Pancreas (tissue), 10 donors: ENCODE results near the gene ATP13A1. TPM values are rescaled to one million over a fixed set of nuclear protein-coding genes. Genes with fewer than 3 reads are reported as not detected.

Experiments
- ATAC-seq, 4 donors: fragments of 200-7000 bp; cut with Tn5 transposase; one replicate each; pipeline versions ENCODE4 v1.8.0 to v1.9.1; 2020; ENCODE audit warnings: mild to moderate bottlenecking in 4 of 4, moderate library complexity in 4 of 4
- DNase-seq, 6 donors: peaks; one replicate each; pipeline ENCODE4 v3.0.0-alpha.2; 2020
- FAIRE-seq: peaks from 2 replicates; lab custom pipeline; 2012; peaks lifted over from hg19 to GRCh38; lab: Jason Lieb, UNC
- H3K27ac ChIP-seq, 4 donors: fragments of 200-600 bp; sonication (generic); 1 replicate in 3 of 4; 2 replicates in 1 of 4; pipeline versions ENCODE4 v1.5.0 to v1.8.0; 2020
- H3K27me3 ChIP-seq, 4 donors: fragments of 200-600 bp; one replicate each; pipeline ENCODE4 v1.8.0; 2021
- H3K36me3 ChIP-seq, 3 donors: fragments of 200-600 bp; sonication (generic) in 1 of 3; one replicate each; pipeline versions ENCODE4 v1.5.0 to v1.8.0; 2020 to 2021
- H3K4me1 ChIP-seq, 3 donors: fragments of 200-600 bp; one replicate each; pipeline ENCODE4 v1.8.0; 2021
- H3K4me3 ChIP-seq, 4 donors: fragments of 200-600 bp; sonication (generic) in 2 of 4; one replicate each; pipeline versions ENCODE4 v1.5.0 to v1.8.0; 2020 to 2021
- H3K9me3 ChIP-seq, 4 donors: fragments of 200-600 bp; one replicate each; pipeline ENCODE4 v1.8.0; 2021
- CTCF ChIP-seq, 4 donors: fragments of 200-600 bp; sonication (generic) in 3 of 4; IDR thresholded peaks; one replicate each; pipeline versions ENCODE4 v1.5.0 to v1.8.0; 2021; ENCODE audit warnings: antibody characterized with exemption in 4 of 4
- WGBS, 2 donors: extraction: QIAGEN DNeasy Blood & Tissue Kit; methylation state at CpG; one replicate each; pipeline ENCODE4 v1.1.7; 2013; 5-methylcytosine and 5-hydroxymethylcytosine counted together
- intact Hi-C, 3 donors: fragments of 100-400 bp; cut with DNase I; formaldehyde crosslinking; loops; one replicate each; pipeline versions ENCODE4 v1.11.1 to v1.14.2; 2022
- polyA plus RNA-seq, 2 donors: library from polyadenylated mRNA; stranded (reverse); fragments of 200-250 nt; gene quantifications; one replicate each; pipeline ENCODE4 v1.2.3, GENCODE V29; 2013
- total RNA-seq, 6 donors: library from RNA; stranded (reverse); fragmentation: NEBNext Ultra II Directional in 4 of 6; extraction: Animal tissue kit (Norgen Biotek cat#: 25700) in 4 of 6; gene quantifications; one replicate each; pipeline versions ENCODE4 v1.2.1 to v1.2.4, GENCODE V29; 2021 to 2023
- donor health status: healthy with polysubstance abuse.
- donor health status: DM: no; HTN: no; CAD: no; lungs with moderate emphysema.
- donor health status: DM: no; HTN: no; CAD: no.
- donor health status: control.
- donor health status: control.
- donor health status: Bipolar disorder and iron deficiency.
- donor health status: DM: yes; HTN: yes; CAD: no.
- donor health status: DM: no; HTN: no; CAD: no.
- donor health status: DM: no; HTN: no; CAD: no.
- donor health status: DM: yes; HTN: yes; CAD: no.

The ATP13A1 gene
- total and polyA plus RNA-seq, 8 donors: 24.9 to 77.3 (median 36.1) TPM

DNA sequence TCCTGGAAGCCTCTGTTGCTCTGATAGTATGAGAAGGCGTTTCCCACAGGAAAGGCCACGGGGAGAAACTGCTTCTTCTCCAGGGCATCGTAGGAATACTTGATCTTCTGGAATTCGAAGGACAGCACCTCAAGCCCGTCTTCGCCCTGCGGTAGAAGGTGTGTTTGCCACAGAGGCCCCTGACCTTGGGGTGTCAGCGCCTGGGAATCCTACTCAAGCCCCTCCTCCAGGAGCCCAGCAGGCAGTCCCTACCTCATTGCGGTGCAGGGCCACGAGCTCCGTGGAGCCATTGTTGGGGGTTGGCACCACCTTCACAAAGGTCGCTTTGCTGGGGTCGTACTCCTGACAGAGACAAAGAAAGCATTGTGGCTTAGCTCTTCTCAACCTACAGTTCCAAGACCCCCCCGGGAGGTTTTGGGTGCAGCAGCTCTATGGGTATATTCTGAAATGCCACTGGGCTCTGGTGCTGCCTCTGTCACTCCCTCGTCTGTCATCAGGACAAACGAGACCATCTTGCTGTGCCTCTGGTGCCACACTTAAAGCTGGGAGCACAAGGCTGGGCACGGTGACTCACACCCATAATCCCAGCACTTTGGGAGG, 3.7 kb downstream of the ATP13A1 start:
- peaks cover 8 to 46% (median 33%) of the 10 kb centered on the region in 3 donors for H3K36me3 ChIP-seq
- H3K9me3 ChIP-seq: no peaks in the 10 kb centered on the region
- H3K4me1 ChIP-seq: peaks cover 0 to 15% (median 0%) of the 10 kb centered on the region in 3 donors
- no peak overlapping the region for H3K27ac ChIP-seq
- no peaks in the 10 kb centered on the region for H3K27me3 ChIP-seq
- ATAC-seq (no peak), DNase-seq (peak in 1 of 6 donors; percentile 54), FAIRE-seq (no peak)
- no peak for TF ChIP-seq CTCF (IDR thresholded peaks at IDR 0.05)
- WGBS, 2 donors: 66 to 73% methylated on average over 17 of the region's 17 CpGs
- intact Hi-C loops: no loop called here
- H3K4me3 ChIP-seq: no peak overlapping the region

- Histone ChIP-seq H3K36me3 (peaks cover 13 to 69% (median 49%) of the 10 kb centered on the region in 3 donors), H3K4me3 (no peak overlapping the region), H3K9me3 (no peaks in the 10 kb centered on the region), H3K27ac (no peak overlapping the region), H3K4me1 (peaks cover 0 to 11% (median 0%) of the 10 kb centered on the region in 3 donors), H3K27me3 (no peaks in the 10 kb centered on the region)
- TF ChIP-seq CTCF (IDR thresholded peaks at IDR 0.05): no peak
- FAIRE-seq (no peak), ATAC-seq (no peak), DNase-seq (peak in 2 of 6 donors; percentile 11 to 65)
- intact Hi-C loops: no loop called here
- WGBS, 2 donors: 82 to 89% methylated on average over 10 of the region's 10 CpGs
Measured at GRCh38 chr19:19657397-19657783, 6.1 kb downstream of the ATP13A1 start.

- peak in 2 of 6 donors; percentile 9 to 71 for DNase-seq
- 95 to 97% methylated on average over 33 of the region's 33 CpGs for WGBS, 2 donors
Measured at GRCh38 chr19:19656451-19657396, 6.8 kb downstream of the ATP13A1 start.

GRCh38 chr19:19655641-19656343, 7.7 kb downstream of the ATP13A1 start:
- no peaks in the 10 kb centered on the region for H3K4me1 ChIP-seq
- peaks cover 13 to 85% (median 57%) of the 10 kb centered on the region in 3 donors for H3K36me3 ChIP-seq
- intact Hi-C loops: no loop called here
- H3K4me3 ChIP-seq: no peak overlapping the region
- FAIRE-seq (no peak), ATAC-seq (no peak), DNase-seq (peak in 1 of 6 donors; percentile 72)
- no peaks in the 10 kb centered on the region for H3K9me3 ChIP-seq
- no peak for TF ChIP-seq CTCF (IDR thresholded peaks at IDR 0.05)
- no peak overlapping the region for H3K27ac ChIP-seq
- no peaks in the 10 kb centered on the region for H3K27me3 ChIP-seq
- WGBS, 2 donors: 92 to 93% methylated on average over 27 of the region's 27 CpGs

More at GRCh38 chr19:19656451-19657396, 6.8 kb downstream of the ATP13A1 start:
- H3K4me3 ChIP-seq: no peak overlapping the region
- FAIRE-seq (no peak), ATAC-seq (no peak)
- peaks cover 13 to 75% (median 49%) of the 10 kb centered on the region in 3 donors for H3K36me3 ChIP-seq
- TF ChIP-seq CTCF (IDR thresholded peaks at IDR 0.05): no peak
- H3K4me1 ChIP-seq: peaks cover 0 to 4% (median 0%) of the 10 kb centered on the region in 3 donors
- intact Hi-C loops: no loop called here
- no peaks in the 10 kb centered on the region for H3K27me3 ChIP-seq
- no peaks in the 10 kb centered on the region for H3K9me3 ChIP-seq
- H3K27ac ChIP-seq: no peak overlapping the region
